Esophagus squamous epithelium (tissue), 5 donors: Measurements from ENCODE around the gene NHERF1. TPM values are rescaled to one million over a fixed set of nuclear protein-coding genes. Genes with fewer than 3 reads are reported as not detected.

Experiments used
- DNase-seq: peaks from one replicate; lab custom pipeline; 2025; lab: John Stamatoyannopoulos, UW
- H3K27ac ChIP-seq, 4 donors: fragments of 200-600 bp; sonication (generic); one replicate each; pipeline ENCODE4 v1.5.1; 2016 to 2019; ENCODE audit warnings: mild to moderate bottlenecking in 1 of 4
- H3K27me3 ChIP-seq, 4 donors: fragments of 200-600 bp; sonication (generic); 1 replicate in 3 of 4; 2 replicates in 1 of 4; pipeline versions ENCODE4 v1.5.1 to v1.6.0; 2017 to 2021; ENCODE audit warnings: antibody characterized with exemption in 1 of 4
- H3K36me3 ChIP-seq, 3 donors: fragments of 200-600 bp; sonication (generic); one replicate each; pipeline ENCODE4 v1.5.1; 2016 to 2019
- H3K4me1 ChIP-seq, 3 donors: fragments of 200-600 bp; sonication (generic); one replicate each; pipeline ENCODE4 v1.5.1; 2017 to 2019
- H3K4me3 ChIP-seq, 4 donors: fragments of 200-600 bp; sonication (generic); 1 replicate in 3 of 4; 2 replicates in 1 of 4; pipeline ENCODE4 v1.5.1; 2016 to 2019; ENCODE audit warnings: mild to moderate bottlenecking in 2 of 4, moderate library complexity in 1 of 4
- H3K9me3 ChIP-seq, 3 donors: fragments of 200-600 bp; sonication (generic); one replicate each; pipeline ENCODE4 v1.5.1; 2016 to 2019
- POLR2A ChIP-seq, 4 donors: fragments of 450-650 bp; IDR thresholded peaks; one replicate each; pipeline ENCODE4 v1.6.1; 2017; ENCODE audit warnings: antibody characterized with exemption in 4 of 4, mild to moderate bottlenecking in 4 of 4, moderate library complexity in 3 of 4
- WGBS, 2 donors: methylation state at CpG; one replicate each; pipeline ENCODE4 v1.1.5; 2018; 5-methylcytosine and 5-hydroxymethylcytosine counted together
- intact Hi-C: fragments of 100-400 bp; cut with DNase I; formaldehyde crosslinking; loops from one replicate; pipeline ENCODE4 v1.15.0; 2022
- total RNA-seq, 4 donors: library from RNA; depleted of rRNA; stranded (reverse); fragments of >200 nt; gene quantifications; one replicate each; pipeline ENCODE4 v1.1.0, GENCODE V29; 2016
- TF ChIP-seq, protein P1 (sequence below), 6 experiments: fragments of 450-650 bp in 4 of 6; fragments of 200-600 bp in 2 of 6; sonication (generic) in 2 of 6; IDR thresholded peaks; one replicate each; pipeline ENCODE4 v1.5.1; 2016 to 2019; ENCODE audit warnings: antibody characterized with exemption in 6 of 6, mild to moderate bottlenecking in 4 of 6, moderate library complexity in 4 of 6
- donor health status: DM: yes; HTN: yes; CAD: no.

NHERF1 gene
- total RNA-seq, 4 donors from 2014 or later, result 214 to 483 (median 313) TPM

DNA sequence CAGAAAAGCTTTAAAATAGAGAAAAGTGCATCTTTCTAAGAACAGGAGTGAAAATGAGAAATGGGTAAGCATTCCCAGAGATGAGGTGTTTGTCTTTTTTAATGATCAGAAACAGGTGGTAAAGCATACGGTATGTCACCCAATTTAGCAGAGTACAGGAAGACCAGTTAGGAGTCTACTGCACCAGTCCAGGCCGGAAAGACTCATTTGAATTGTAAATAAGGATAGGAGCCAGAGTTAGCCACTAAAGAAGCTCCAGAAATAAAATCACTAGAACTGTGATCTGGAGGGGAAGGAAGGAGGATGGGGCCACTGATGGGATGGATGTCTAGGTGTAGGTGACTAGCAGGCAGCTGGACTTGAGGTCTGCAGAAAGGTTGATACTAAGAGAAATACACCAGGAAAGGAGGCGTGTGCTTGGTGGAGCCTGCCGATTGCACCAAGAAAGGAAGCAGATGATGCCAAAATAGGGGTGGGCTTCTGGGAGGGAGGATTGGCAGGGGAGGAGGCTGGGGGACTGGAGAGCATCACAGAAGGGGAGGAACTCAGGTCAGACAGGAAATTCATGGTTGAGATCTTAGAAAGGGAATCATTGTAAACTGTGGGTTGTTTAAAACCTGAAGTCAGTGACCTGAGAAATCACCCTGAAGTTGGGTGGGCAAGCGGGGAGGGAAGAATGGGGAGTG, 35.8 kb downstream of the NHERF1 start:
- no peak overlapping the region for H3K4me3 ChIP-seq
- WGBS, 2 donors, result 79 to 89% methylated on average over 5 of the region's 5 CpGs
- intact Hi-C loops, result no loop called here
- H3K9me3 ChIP-seq, result no peaks in the 10 kb centered on the region
- H3K27ac ChIP-seq, result no peak overlapping the region
- H3K4me1 ChIP-seq, result peaks cover 0 to 28% (median 10%) of the 10 kb centered on the region in 3 donors
- DNase-seq, result no peak
- no peaks in the 10 kb centered on the region for H3K27me3 ChIP-seq
- TF ChIP-seq, protein P1, sequence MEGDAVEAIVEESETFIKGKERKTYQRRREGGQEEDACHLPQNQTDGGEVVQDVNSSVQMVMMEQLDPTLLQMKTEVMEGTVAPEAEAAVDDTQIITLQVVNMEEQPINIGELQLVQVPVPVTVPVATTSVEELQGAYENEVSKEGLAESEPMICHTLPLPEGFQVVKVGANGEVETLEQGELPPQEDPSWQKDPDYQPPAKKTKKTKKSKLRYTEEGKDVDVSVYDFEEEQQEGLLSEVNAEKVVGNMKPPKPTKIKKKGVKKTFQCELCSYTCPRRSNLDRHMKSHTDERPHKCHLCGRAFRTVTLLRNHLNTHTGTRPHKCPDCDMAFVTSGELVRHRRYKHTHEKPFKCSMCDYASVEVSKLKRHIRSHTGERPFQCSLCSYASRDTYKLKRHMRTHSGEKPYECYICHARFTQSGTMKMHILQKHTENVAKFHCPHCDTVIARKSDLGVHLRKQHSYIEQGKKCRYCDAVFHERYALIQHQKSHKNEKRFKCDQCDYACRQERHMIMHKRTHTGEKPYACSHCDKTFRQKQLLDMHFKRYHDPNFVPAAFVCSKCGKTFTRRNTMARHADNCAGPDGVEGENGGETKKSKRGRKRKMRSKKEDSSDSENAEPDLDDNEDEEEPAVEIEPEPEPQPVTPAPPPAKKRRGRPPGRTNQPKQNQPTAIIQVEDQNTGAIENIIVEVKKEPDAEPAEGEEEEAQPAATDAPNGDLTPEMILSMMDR (IDR thresholded peaks at IDR 0.05), result no peak
- no peak for TF ChIP-seq POLR2A (IDR thresholded peaks at IDR 0.05)
- H3K36me3 ChIP-seq, result peaks cover 0 to 65% (median 4%) of the 10 kb centered on the region in 3 donors

DNA sequence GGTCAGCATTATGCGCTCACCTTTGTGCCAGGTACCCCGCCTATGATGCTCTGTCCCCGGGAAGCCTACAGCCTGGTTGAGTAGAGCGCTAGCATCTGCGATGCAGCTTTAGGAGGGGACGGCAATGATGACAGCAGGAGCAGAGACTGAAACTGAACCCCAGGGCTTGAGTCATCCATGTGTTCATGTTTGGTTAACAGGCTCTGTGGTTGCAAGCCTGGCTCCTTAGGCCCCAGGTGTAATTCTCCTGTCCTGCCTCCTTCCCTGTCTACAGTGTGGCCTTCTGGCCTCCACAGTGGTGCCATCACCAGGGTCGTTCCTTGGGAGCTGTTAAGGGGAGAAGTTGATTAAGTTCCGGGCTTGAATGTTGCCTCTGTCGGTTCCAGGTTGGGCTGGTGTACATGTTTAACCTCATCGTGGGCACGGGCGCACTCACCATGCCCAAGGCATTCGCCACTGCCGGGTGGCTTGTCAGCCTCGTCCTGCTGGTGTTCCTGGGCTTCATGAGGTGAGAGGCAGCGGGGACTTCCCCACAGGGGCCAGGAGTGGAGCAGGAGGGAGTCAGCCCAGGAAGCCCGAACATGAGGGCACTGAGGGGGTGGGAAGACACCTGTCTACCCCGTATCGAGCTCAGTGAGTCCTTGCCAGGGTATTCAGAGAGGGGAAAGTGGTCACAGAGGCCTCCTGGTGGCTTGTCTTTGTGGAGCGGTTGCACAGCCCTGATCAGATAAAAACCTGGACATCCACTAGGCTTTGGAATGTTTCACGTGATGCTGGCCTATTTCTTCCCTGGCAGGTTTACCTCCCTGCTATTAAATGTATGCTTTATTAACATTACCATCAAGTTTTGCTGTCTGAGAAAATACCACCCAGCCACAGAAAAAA, 36.9 kb downstream of the NHERF1 start:
- TF ChIP-seq POLR2A (IDR thresholded peaks at IDR 0.05), result no peak
- TF ChIP-seq, protein P1 (IDR thresholded peaks at IDR 0.05), result no peak
- 69 to 78% methylated on average over 12 of the region's 21 CpGs for WGBS, 2 donors
- no peaks in the 10 kb centered on the region for H3K27me3 ChIP-seq
- H3K4me1 ChIP-seq, result peaks cover 0 to 27% (median 13%) of the 10 kb centered on the region in 3 donors
- no peaks in the 10 kb centered on the region for H3K9me3 ChIP-seq
- H3K27ac ChIP-seq, result no peak overlapping the region
- no peak for DNase-seq
- H3K4me3 ChIP-seq, result no peak overlapping the region
- intact Hi-C loops, result no loop called here
- H3K36me3 ChIP-seq, result peaks cover 0 to 67% (median 4%) of the 10 kb centered on the region in 3 donors

DNA sequence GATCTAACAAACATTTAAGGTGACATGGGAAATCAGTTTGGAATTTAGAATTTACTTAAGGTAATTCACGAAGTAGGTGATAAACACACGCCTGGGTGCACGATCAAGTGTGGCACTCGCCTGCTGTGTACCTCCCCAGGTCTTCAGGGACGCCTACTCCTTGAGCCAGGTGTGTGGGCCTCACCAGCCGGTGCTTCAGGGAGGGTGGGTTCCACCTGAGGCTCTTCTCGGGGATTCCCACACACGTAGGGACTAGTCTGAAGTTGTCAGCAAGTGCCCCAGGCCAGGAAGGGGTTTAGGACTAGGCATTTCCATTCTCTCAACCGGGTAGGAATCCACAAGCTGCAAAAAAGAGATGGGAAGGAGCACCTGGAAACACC, 37.5 kb downstream of the NHERF1 start:
- peaks cover 0 to 27% (median 13%) of the 10 kb centered on the region in 3 donors for H3K4me1 ChIP-seq
- H3K36me3 ChIP-seq, result peaks cover 0 to 65% (median 4%) of the 10 kb centered on the region in 3 donors
- no peak overlapping the region for H3K4me3 ChIP-seq
- TF ChIP-seq POLR2A (IDR thresholded peaks at IDR 0.05), result no peak
- TF ChIP-seq, protein P1 (IDR thresholded peaks at IDR 0.05), result no peak
- H3K27me3 ChIP-seq, result no peaks in the 10 kb centered on the region
- WGBS, 2 donors, result 45 to 59% methylated on average over 6 to 7 of the region's 9 CpGs
- H3K27ac ChIP-seq, result peak overlapping the region in 1 of 4 donors; percentile 14
- DNase-seq, result no peak
- no peaks in the 10 kb centered on the region for H3K9me3 ChIP-seq
- intact Hi-C loops, result no loop called here

DNA sequence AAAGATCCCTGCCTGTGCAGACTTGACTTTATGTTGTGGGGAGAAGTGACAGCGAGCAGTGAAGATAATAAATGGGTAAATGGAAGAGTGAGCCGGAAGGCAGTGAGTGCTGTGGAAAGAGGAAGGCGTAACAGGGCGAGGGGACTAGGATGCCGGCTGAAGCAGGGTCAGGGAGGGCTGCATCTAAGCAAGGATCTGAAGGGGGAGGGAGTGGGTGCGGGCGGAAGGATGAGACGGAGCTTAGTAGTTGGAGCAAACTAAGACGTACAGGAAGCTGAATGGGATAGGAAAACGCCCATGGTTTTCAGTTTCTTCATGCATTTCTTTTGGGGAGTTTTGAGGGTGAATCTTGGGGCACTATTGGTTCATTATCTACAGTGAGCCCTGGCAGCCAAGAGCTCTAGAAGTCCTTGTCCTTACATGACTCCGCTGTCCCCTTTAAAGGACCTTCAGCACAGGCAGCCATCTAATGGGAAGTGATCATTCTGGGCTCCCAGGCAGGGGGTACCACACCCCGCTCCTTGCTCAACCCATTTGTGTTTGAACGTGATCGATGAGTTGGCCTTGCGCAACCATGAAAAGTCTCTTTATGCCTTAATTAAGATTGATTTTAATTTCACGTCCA, 38.1 kb downstream of the NHERF1 start:
- no peak overlapping the region for H3K4me3 ChIP-seq
- peak overlapping the region in 1 of 4 donors; percentile 14 for H3K27ac ChIP-seq
- no peak for DNase-seq
- no peaks in the 10 kb centered on the region for H3K27me3 ChIP-seq
- H3K4me1 ChIP-seq, result peaks cover under 1 to 30% (median 17%) of the 10 kb centered on the region in 3 donors
- TF ChIP-seq, protein P1 (IDR thresholded peaks at IDR 0.05), result no peak
- TF ChIP-seq POLR2A (IDR thresholded peaks at IDR 0.05), result no peak
- H3K9me3 ChIP-seq, result no peaks in the 10 kb centered on the region
- intact Hi-C loops, result no loop called here
- WGBS, 2 donors, result 51 to 58% methylated on average over 13 to 16 of the region's 16 CpGs
- peaks cover 0 to 62% (median 2%) of the 10 kb centered on the region in 3 donors for H3K36me3 ChIP-seq
